Thoracic aorta (tissue), 2 donors: Measurements from ENCODE around the gene ANKRD65. TPM values are rescaled to one million over a fixed set of nuclear protein-coding genes. Genes with fewer than 3 reads are reported as not detected.
"Not testable (repeated sequence)": the region's sequence is repeated elsewhere in the genome, so short reads cannot be mapped to it uniquely, and the experiment has no call there.

Source experiments
- ATAC-seq: fragments of 150-250 bp; one replicate; pipeline ENCODE4 v1.8.0; 2017; ENCODE audit warnings: low read depth; ENCODE audit not compliant: insufficient number of reproducible peaks, low FRiP score
- DNase-seq: peaks from one replicate; pipeline ENCODE4 v3.0.0-alpha.2; 2020; ENCODE audit warnings: low spot score
- H3K27ac ChIP-seq, 2 donors: fragments of 200-600 bp; sonication (generic); 1 replicate in 1 of 2; 2 replicates in 1 of 2; pipeline ENCODE4 v1.5.1; 2016; ENCODE audit warnings: mild to moderate bottlenecking in 2 of 2, moderate library complexity in 2 of 2
- H3K27me3 ChIP-seq: fragments of 200-600 bp; sonication (generic); replicated peaks from 2 replicates; pipeline ENCODE4 v1.6.0; 2016; ENCODE audit warnings: mild to moderate bottlenecking; ENCODE audit not compliant: insufficient read depth
- H3K36me3 ChIP-seq: fragments of 200-600 bp; sonication (generic); one replicate; pipeline ENCODE4 v1.5.1; 2016
- H3K4me1 ChIP-seq, 2 donors: fragments of 200-600 bp; sonication (generic); 1 replicate in 1 of 2; 2 replicates in 1 of 2; pipeline versions ENCODE4 v1.5.1 to v1.6.0; 2016; ENCODE audit warnings: low read depth in 2 of 2, mild to moderate bottlenecking in 1 of 2; ENCODE audit not compliant: control insufficient read depth in 1 of 2
- H3K4me3 ChIP-seq: fragments of 200-600 bp; sonication (generic); 2 replicates; pipeline ENCODE4 v1.5.1; 2016; ENCODE audit warnings: mild to moderate bottlenecking
- H3K9me3 ChIP-seq: fragments of 200-600 bp; sonication (generic); 2 replicates; pipeline ENCODE4 v1.5.1; 2016
- CTCF ChIP-seq: fragments of 200-600 bp; sonication (generic); IDR thresholded peaks from one replicate; pipeline ENCODE4 v1.5.1; 2019; ENCODE audit warnings: antibody characterized with exemption
- total RNA-seq, 2 donors: library from RNA; depleted of rRNA; stranded (reverse); fragments of >200 nt; gene quantifications; one replicate each; pipeline versions ENCODE4 v1.1.0 to v1.2.3, GENCODE V29; 2016

ANKRD65 gene
- total RNA-seq, 2 donors from 2014 or later, result 0.68 TPM; not detected in 1

DNA sequence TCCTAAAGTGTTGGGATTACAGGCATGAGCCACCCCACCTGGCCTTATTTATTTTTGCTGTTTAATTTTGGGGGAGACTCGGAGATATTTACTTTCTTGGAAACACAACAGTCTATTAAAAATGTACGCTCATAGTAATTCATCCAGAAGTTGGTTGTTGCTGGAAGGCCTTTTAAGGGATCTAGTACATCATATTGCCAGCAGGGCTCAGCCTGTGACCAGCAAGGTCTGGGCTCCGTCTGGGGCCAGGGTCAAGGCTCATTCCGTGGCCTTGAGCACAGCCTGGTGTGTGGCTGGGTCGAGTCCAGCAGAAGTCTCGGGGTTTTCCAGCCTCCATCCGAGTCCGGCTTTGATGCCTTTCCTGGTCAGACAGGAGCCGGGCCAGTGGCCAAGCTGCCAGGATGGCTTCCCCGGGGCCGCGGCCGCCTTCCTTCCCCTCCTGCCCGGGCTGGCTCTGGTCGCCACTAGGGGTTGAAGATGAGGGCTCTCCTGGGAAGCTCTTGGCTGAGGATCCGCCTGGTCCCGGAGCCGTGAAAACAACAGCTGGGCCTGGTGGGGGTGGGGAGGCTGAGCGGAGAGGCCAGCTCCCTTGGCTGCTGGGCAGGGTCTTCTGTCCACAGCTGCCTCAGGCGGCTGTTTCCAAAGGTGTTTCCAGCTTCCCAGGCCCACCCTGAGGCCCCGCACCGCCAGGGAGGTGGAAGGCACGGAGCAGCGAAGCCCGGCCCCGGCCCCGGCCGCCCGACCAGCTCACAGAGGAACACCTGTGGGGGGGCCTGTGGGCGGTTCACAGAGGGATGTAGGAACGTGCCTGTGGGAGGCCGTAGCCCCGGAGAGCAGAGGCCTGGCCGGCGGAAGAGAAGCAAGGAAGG, 9.3 kb upstream of the ANKRD65 start:
- TF ChIP-seq CTCF, result peak; percentile 24
- Histone ChIP-seq H3K27me3 (no peaks in the 10 kb centered on the region), H3K36me3 (no peaks in the 10 kb centered on the region), H3K9me3 (no peaks in the 10 kb centered on the region), H3K27ac (peak overlapping the region; percentile 75 to 83), H3K4me1 (peaks cover 10 to 47% of the 10 kb centered on the region in 2 donors), H3K4me3 (peak overlapping the region; percentile 45)
- no peak for DNase-seq
- no peak for ATAC-seq

DNA sequence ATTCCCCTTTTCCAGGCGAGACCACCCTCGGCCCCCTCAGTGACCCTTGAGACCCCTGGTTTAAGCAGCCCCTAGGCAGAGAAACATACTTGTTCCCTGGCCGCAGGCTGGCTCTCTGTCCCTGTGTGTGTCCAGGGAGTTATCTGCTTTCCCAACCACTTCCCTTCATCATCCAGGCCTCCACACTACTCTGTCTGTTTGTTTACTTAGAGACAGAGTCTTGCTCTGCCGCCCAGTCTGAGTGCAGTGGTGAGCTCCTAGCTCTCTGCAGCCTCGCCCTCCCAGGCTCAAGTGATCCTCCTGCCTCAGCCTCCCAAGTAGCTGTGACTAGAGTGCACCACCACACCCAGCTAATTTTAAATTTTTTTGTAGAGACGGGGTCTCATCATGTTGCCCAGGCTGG, 8.6 kb upstream of the ANKRD65 start:
- DNase-seq (no peak), ATAC-seq (no peak)
- Histone ChIP-seq H3K36me3 (no peaks in the 10 kb centered on the region), H3K27ac (peak overlapping the region; percentile 75 to 83), H3K4me1 (peaks cover 8 to 40% of the 10 kb centered on the region in 2 donors), H3K4me3 (no peak overlapping the region), H3K27me3 (no peaks in the 10 kb centered on the region), H3K9me3 (no peaks in the 10 kb centered on the region)
- TF ChIP-seq CTCF, result no peak

DNA sequence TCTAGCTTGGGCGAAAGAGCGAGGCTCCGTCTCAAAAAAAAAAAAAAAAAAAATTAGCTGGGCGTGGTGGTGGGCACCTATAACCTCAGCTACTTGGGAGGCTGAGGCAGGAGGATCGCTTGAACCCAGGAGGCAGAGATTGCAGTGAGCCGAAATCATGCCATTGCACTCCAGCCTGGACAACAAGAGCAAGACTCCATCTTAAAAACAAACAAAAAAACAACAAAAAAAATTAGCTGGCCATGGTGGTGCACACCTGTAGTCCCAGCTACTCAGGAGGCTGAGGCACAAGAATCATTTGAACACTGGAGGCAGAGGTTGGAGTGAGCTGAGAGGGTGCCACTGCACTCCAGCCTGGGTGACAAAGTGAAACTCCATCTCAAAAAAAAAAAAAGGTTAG, 7.9 kb upstream of the ANKRD65 start:
- not testable (repeated sequence) for H3K4me3 ChIP-seq, H3K36me3 ChIP-seq, ATAC-seq, DNase-seq, H3K27me3 ChIP-seq, H3K27ac ChIP-seq, H3K9me3 ChIP-seq
- H3K4me1 ChIP-seq, result peaks cover 5 to 33% of the 10 kb centered on the region in 2 donors

DNA sequence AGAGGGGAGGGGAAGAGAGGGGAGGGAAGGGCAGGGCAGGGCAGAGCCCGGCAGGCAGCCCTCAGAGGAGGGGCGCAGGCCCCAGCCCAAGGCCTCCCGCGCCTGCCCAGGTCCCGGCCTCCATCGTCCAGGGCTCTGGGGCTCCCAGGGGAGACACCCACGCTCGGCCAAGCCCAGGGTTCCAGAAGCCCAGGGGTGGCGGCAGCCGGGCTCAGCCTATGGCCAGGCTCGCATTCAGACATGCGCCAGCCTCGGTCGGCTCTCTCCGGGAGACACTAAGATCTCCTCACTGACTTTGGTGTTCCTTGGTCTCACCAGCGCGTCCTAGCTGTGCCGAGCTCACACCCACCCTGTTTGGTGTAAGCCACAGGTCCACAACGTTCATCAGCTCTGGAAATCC, 7.1 kb upstream of the ANKRD65 start:
- no peaks in the 10 kb centered on the region for H3K27me3 ChIP-seq
- H3K27ac ChIP-seq, result no peak overlapping the region
- peaks cover 5 to 26% of the 10 kb centered on the region in 2 donors for H3K4me1 ChIP-seq
- no peaks in the 10 kb centered on the region for H3K9me3 ChIP-seq
- H3K36me3 ChIP-seq, result no peaks in the 10 kb centered on the region
- ATAC-seq (no peak), DNase-seq (no peak)
- no peak overlapping the region for H3K4me3 ChIP-seq
- no peak for TF ChIP-seq CTCF

DNA sequence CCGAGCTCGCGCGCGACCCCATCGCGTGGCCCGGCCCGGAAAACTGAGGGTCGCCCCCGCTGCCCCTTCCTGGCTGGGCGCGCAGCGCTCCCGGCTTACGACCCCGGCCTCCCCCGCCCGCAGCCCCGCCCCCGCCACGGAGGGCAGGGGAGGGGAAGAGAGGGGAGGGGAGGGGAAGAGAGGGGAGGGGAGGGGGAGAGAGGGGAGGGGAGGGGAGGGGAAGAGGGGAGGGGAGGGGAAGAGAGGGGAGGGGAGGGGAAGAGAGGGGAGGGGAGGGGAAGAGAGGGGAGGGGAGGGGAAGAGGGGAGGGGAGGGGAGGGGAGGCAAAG, 6.7 kb upstream of the ANKRD65 start:
- no peak for ATAC-seq
- no peaks in the 10 kb centered on the region for H3K9me3 ChIP-seq
- TF ChIP-seq CTCF, result no peak
- peaks cover 5 to 26% of the 10 kb centered on the region in 2 donors for H3K4me1 ChIP-seq
- H3K27ac ChIP-seq, result no peak overlapping the region
- no peaks in the 10 kb centered on the region for H3K27me3 ChIP-seq
- peak overlapping the region; percentile 54 for H3K4me3 ChIP-seq
- no peak for DNase-seq
- H3K36me3 ChIP-seq, result no peaks in the 10 kb centered on the region
